ENCODE measurements around the gene NRAP.

DNA sequence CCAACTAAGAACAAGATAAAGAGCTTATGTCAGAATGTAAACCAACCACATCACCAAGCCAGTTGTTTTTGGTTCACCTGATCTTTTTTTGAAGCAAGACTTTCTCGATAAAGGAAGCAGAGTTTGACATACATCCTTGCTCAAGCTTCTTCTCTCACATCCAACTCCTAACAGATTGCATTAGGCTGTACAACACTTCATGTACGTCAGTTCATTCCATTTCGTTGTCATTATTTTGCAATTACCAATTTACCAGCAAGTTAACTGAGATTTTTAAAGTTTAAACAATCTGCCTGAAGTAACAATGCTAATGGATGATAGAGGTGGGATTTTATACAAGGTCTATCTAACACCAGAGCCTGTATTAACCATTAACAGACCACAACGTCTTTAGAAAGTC lies 41.0 kb downstream of the NRAP start:
- TF ChIP-seq, protein P1, sequence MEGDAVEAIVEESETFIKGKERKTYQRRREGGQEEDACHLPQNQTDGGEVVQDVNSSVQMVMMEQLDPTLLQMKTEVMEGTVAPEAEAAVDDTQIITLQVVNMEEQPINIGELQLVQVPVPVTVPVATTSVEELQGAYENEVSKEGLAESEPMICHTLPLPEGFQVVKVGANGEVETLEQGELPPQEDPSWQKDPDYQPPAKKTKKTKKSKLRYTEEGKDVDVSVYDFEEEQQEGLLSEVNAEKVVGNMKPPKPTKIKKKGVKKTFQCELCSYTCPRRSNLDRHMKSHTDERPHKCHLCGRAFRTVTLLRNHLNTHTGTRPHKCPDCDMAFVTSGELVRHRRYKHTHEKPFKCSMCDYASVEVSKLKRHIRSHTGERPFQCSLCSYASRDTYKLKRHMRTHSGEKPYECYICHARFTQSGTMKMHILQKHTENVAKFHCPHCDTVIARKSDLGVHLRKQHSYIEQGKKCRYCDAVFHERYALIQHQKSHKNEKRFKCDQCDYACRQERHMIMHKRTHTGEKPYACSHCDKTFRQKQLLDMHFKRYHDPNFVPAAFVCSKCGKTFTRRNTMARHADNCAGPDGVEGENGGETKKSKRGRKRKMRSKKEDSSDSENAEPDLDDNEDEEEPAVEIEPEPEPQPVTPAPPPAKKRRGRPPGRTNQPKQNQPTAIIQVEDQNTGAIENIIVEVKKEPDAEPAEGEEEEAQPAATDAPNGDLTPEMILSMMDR (IDR thresholded peaks at IDR 0.05), result no peak
- TF ChIP-seq POLR2A (IDR thresholded peaks at IDR 0.05), result no peak

Measured in thyroid gland (tissue), 4 donors.